A549 (cell line): ENCODE results near the gene IDH3G. TPM values are rescaled to one million over a fixed set of nuclear protein-coding genes. Genes with fewer than 3 reads are reported as not detected.

Experiments used
- ATAC-seq, 2 experiments: fragments of 200-7000 bp in 1 of 2; fragments of >200 bp in 1 of 2; cut with Nextera tagmentation in 1 of 2; cut with Tn5 transposase in 1 of 2; 3 replicates each; pipeline versions ENCODE4 v1.8.0 to v1.9.1; 2018 to 2020; ENCODE audit warnings: mild to moderate bottlenecking in 1 of 2, moderate library complexity in 1 of 2
- CTCF ChIA-PET: fragments of 300-600 bp; sonication (Branson Sonifier 250); formaldehyde crosslinking; extraction: SDS; loops from one replicate; lab custom pipeline; 2021; ENCODE audit warnings: antibody characterized with exemption, inconsistent platforms; lab: Yijun Ruan, JAX
- POLR2A ChIA-PET: fragments of 350-600 bp; formaldehyde crosslinking; extraction: SDS; loops from one replicate; lab custom pipeline; 2021; ENCODE audit warnings: antibody characterized with exemption, inconsistent platforms; lab: Yijun Ruan, JAX
- DNase-seq, 2 experiments: peaks; one replicate each; pipeline versions ENCODE4 v3.0.0 to v3.0.0-alpha.2; 2011 to 2016; ENCODE audit warnings: low read depth in 1 of 2, low spot score in 1 of 2
- FAIRE-seq: peaks from 2 replicates; lab custom pipeline; 2011; peaks lifted over from hg19 to GRCh38; lab: Jason Lieb, UNC
- H3K27ac ChIP-seq, 2 experiments: fragments of >200 bp; sonication (Bioruptor Twin); formaldehyde crosslinking; 3 replicates each; pipeline ENCODE4 v1.5.1; 2016 to 2017
- H3K4me1 ChIP-seq: fragments of >200 bp; sonication (Bioruptor Twin); formaldehyde crosslinking; 3 replicates; pipeline ENCODE4 v1.6.1; 2016
- H3K4me2 ChIP-seq: fragments of >200 bp; sonication (Bioruptor Twin); formaldehyde crosslinking; 3 replicates; pipeline ENCODE4 v1.6.1; 2016
- H3K4me3 ChIP-seq: fragments of >200 bp; sonication (Bioruptor Twin); formaldehyde crosslinking; 3 replicates; pipeline ENCODE4 v1.5.1; 2016
- H3K9me3 ChIP-seq: fragments of >200 bp; sonication (Bioruptor Twin); formaldehyde crosslinking; 3 replicates; pipeline ENCODE4 v1.6.1; 2016
- BCL3 ChIP-seq: fragments of >200 bp; sonication (Bioruptor Twin); formaldehyde crosslinking; IDR thresholded peaks from 3 replicates; pipeline ENCODE4 v1.6.1; 2016
- CTCF ChIP-seq: fragments of >200 bp; sonication (Bioruptor Twin); formaldehyde crosslinking; IDR thresholded peaks from 3 replicates; pipeline ENCODE4 v1.5.1; 2016
- ELK1 ChIP-seq: fragments of 150-350 bp; IDR thresholded peaks from 2 replicates; pipeline ENCODE4 v1.6.1; 2014; ENCODE audit warnings: low read depth, mild to moderate bottlenecking, low read length
- FOSB ChIP-seq: fragments of 250-450 bp; sonication (Bioruptor Pico); IDR thresholded peaks from 2 replicates; pipeline ENCODE4 v1.5.0; 2020; ENCODE audit warnings: mild to moderate bottlenecking, moderate library complexity
- GATA3 ChIP-seq: IDR thresholded peaks from 2 replicates; pipeline ENCODE4 v1.6.1; 2012; ENCODE audit warnings: borderline replicate concordance
- HEYL ChIP-seq: fragments of 250-450 bp; sonication (Bioruptor Pico); IDR thresholded peaks from 2 replicates; pipeline ENCODE4 v1.8.0; 2021; ENCODE audit warnings: mild to moderate bottlenecking, moderate library complexity
- HMGXB4 ChIP-seq: fragments of 250-450 bp; sonication (Bioruptor Pico); IDR thresholded peaks from 2 replicates; pipeline ENCODE4 v1.5.0; 2021; ENCODE audit warnings: mild to moderate bottlenecking, moderate library complexity, borderline replicate concordance
- JUN ChIP-seq, 2 experiments: fragments of >200 bp; sonication (Bioruptor Twin); formaldehyde crosslinking; IDR thresholded peaks; 2 replicates in 1 of 2; 3 replicates in 1 of 2; pipeline ENCODE4 v1.6.1; 2016 to 2017
- KDM1A ChIP-seq: fragments of 200-600 bp; sonication (generic); IDR thresholded peaks from 2 replicates; pipeline ENCODE4 v1.6.1; 2016; ENCODE audit warnings: low read depth, mild to moderate bottlenecking
- KDM5A ChIP-seq: fragments of 200-600 bp; sonication (generic); IDR thresholded peaks from 2 replicates; pipeline ENCODE4 v1.6.1; 2016; ENCODE audit warnings: antibody characterized with exemption, mild to moderate bottlenecking
- MAFK ChIP-seq: fragments of 450-650 bp; IDR thresholded peaks from 2 replicates; pipeline ENCODE4 v1.6.1; 2014; ENCODE audit not compliant: partially characterized antibody
- MAZ ChIP-seq: fragments of 150-350 bp; IDR thresholded peaks from 2 replicates; pipeline ENCODE4 v1.6.1; 2014; ENCODE audit warnings: antibody characterized with exemption, low read depth, low read length, borderline replicate concordance
- MYC ChIP-seq: IDR thresholded peaks from 2 replicates; pipeline ENCODE4 v1.6.1; 2012; ENCODE audit warnings: mild to moderate bottlenecking, inconsistent platforms, low read length, improper control_type of control experiment, borderline replicate concordance
- NR3C1 ChIP-seq: fragments of >200 bp; sonication (Bioruptor Twin); formaldehyde crosslinking; IDR thresholded peaks from 3 replicates; pipeline ENCODE4 v1.6.1; 2017
- PHF8 ChIP-seq: fragments of 200-600 bp; sonication (generic); IDR thresholded peaks from 2 replicates; pipeline ENCODE4 v1.6.1; 2016; ENCODE audit warnings: low read depth, mild to moderate bottlenecking, antibody characterized with exemption, moderate library complexity, borderline replicate concordance
- RAD21 ChIP-seq, 2 experiments: fragments of >200 bp in 1 of 2; sonication (Bioruptor Twin) in 1 of 2; formaldehyde crosslinking in 1 of 2; IDR thresholded peaks in 1 of 2; conservative IDR thresholded peaks in 1 of 2; 2 replicates in 1 of 2; 3 replicates in 1 of 2; pipeline ENCODE4 v1.6.1; 2012 to 2018; ENCODE audit warnings: inconsistent platforms in 1 of 2
- RFX5 ChIP-seq: fragments of 450-650 bp; IDR thresholded peaks from 2 replicates; pipeline ENCODE4 v1.7.1; 2014; ENCODE audit warnings: antibody characterized with exemption, mild to moderate bottlenecking, moderate library complexity
- SMC3 ChIP-seq: fragments of >200 bp; sonication (Bioruptor Twin); formaldehyde crosslinking; IDR thresholded peaks from 3 replicates; pipeline ENCODE4 v1.6.1; 2018; ENCODE audit warnings: inconsistent platforms
- SREBF2 ChIP-seq: fragments of 450-650 bp; IDR thresholded peaks from 2 replicates; pipeline ENCODE4 v1.6.1; 2014; ENCODE audit warnings: mild to moderate bottlenecking, moderate library complexity
- TFCP2L1 ChIP-seq: fragments of 250-450 bp; sonication (Bioruptor Pico); IDR thresholded peaks from 2 replicates; pipeline ENCODE4 v1.5.0; 2021; ENCODE audit warnings: mild to moderate bottlenecking
- USF2 ChIP-seq: fragments of 450-650 bp; IDR thresholded peaks from 2 replicates; pipeline ENCODE4 v1.6.1; 2014; ENCODE audit warnings: antibody characterized with exemption
- ZFP36 ChIP-seq: fragments of 450-650 bp; IDR thresholded peaks from 2 replicates; pipeline ENCODE4 v1.6.1; 2014; ENCODE audit warnings: borderline replicate concordance; ENCODE audit not compliant: partially characterized antibody
- ZSCAN20 ChIP-seq: fragments of 250-450 bp; sonication (Bioruptor Pico); IDR thresholded peaks from 2 replicates; pipeline ENCODE4 v1.8.0; 2022; ENCODE audit warnings: mild to moderate bottlenecking, moderate library complexity
- WGBS: methylation state at CpG from one replicate; pipeline ENCODE4 v1.1.6; 2017; ENCODE audit errors: missing lambda C conversion rate; 5-methylcytosine and 5-hydroxymethylcytosine counted together
- polyA plus RNA-seq, 4 experiments: library from polyadenylated mRNA; depleted of rRNA in 3 of 4; stranded (reverse); fragments of >200 nt; fragmentation: RNase III in 1 of 4; extraction: RNeasy Plus Mini Kit Qiagen cat#74134 plus additional on column Dnase treatment in 1 of 4; gene quantifications; 2 replicates in 3 of 4; 3 replicates in 1 of 4; pipeline ENCODE4 v1.2.3, GENCODE V29; 2011 to 2017
- TF ChIP-seq, protein P1 (sequence below): fragments of >200 bp; sonication (Bioruptor Twin); formaldehyde crosslinking; IDR thresholded peaks from 2 replicates; pipeline ENCODE4 v1.6.1; 2016
- TF ChIP-seq, protein P2 (sequence below): IDR thresholded peaks from 2 replicates; pipeline ENCODE4 v1.6.1; 2012
- TF ChIP-seq, protein P3 (sequence below): IDR thresholded peaks from 2 replicates; pipeline ENCODE4 v1.6.1; 2012
- TF ChIP-seq, protein P4 (sequence below): IDR thresholded peaks from 2 replicates; pipeline ENCODE4 v1.6.1; 2012; ENCODE audit warnings: low read depth, borderline replicate concordance

The IDH3G gene
- polyA plus RNA-seq, 2 of the 4 experiments (the other 2 are of a cell fraction) = 45.6 to 58.5 TPM

DNA sequence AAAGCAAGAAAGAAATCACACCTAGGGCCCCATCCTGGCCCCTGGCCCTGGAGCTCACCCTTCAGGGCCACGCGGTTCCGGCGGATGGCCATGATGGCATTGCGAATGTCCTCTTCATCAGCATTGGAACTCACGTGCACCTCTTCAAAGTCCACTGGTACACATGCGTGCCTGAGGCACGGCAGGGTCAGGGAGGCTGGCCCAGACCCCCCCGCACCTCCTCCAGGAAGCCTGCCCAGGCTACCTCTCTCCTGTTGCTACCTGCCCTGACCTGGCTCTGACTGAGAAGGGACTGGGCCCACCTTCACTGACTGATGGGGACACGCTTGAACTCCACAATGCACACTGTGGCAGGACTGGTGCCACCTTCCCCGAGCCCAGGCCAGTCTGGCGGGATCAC is 4.5 kb downstream of the IDH3G start:
- peaks cover 6% of the 10 kb centered on the region; the same call in 2 of the 3 replicates for H3K4me1 ChIP-seq
- ChIA-PET POLR2A (no interaction called here), CTCF (interaction anchor here (1.2 to 1.7 kb wide), 2 partner anchors 12 to 158 kb away, joined by 3 to 4 read pairs; no protein-coding TSS in a partner anchor)
- ATAC-seq (no peak), FAIRE-seq (no peak)
- H3K9me3 ChIP-seq = no peaks in the 10 kb centered on the region
- 92% methylated on average over 10 of the region's 12 CpGs for WGBS
- H3K4me2 ChIP-seq = no peak overlapping the region
- no peak overlapping the region for H3K27ac ChIP-seq
- no peak for TF ChIP-seq RFX5
- TF ChIP-seq, protein P1, sequence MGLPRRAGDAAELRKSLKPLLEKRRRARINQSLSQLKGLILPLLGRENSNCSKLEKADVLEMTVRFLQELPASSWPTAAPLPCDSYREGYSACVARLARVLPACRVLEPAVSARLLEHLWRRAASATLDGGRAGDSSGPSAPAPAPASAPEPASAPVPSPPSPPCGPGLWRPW = no peak
- TF ChIP-seq, protein P2, sequence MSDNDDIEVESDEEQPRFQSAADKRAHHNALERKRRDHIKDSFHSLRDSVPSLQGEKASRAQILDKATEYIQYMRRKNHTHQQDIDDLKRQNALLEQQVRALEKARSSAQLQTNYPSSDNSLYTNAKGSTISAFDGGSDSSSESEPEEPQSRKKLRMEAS = no peak
- TF ChIP-seq MYC = no peak
- TF ChIP-seq CTCF = no peak
- no peak for TF ChIP-seq HMGXB4 (CRISPR knock-in tag)
- TF ChIP-seq TFCP2L1 (CRISPR knock-in tag) = no peak
- TF ChIP-seq KDM1A = no peak
- no peak for TF ChIP-seq MAFK
- TF ChIP-seq ZSCAN20 = no peak
- TF ChIP-seq HEYL (CRISPR knock-in tag) = no peak
- no peak for TF ChIP-seq FOSB
- TF ChIP-seq, protein P3, sequence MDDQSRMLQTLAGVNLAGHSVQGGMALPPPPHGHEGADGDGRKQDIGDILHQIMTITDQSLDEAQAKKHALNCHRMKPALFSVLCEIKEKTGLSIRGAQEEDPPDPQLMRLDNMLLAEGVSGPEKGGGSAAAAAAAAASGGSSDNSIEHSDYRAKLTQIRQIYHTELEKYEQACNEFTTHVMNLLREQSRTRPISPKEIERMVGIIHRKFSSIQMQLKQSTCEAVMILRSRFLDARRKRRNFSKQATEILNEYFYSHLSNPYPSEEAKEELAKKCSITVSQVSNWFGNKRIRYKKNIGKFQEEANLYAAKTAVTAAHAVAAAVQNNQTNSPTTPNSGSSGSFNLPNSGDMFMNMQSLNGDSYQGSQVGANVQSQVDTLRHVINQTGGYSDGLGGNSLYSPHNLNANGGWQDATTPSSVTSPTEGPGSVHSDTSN = no peak
- TF ChIP-seq JUN (IDR thresholded peaks at IDR 0.05) = no peak
- TF ChIP-seq, all 56 proteins: peak for 0
- no peak for DNase-seq
- no peak overlapping the region for H3K4me3 ChIP-seq

GRCh38 chrX:153786669-153787068 is 7.5 kb downstream of the IDH3G start:
- TF ChIP-seq TFCP2L1 (CRISPR knock-in tag) (no peak), SREBF2 (no peak), USF2 (no peak), KDM1A (no peak), RAD21 (conservative IDR thresholded peaks at IDR 0.05 in 1 of 2, IDR thresholded peaks at IDR 0.05 in 1 of 2) (no peak), BCL3 (no peak), SMC3 (no peak), NR3C1 (no peak), KDM5A (no peak), ZFP36 (no peak), GATA3 (no peak), ELK1 (no peak), MYC (no peak), MAZ (no peak), PHF8 (no peak)
- TF ChIP-seq, protein P3 = no peak
- TF ChIP-seq, protein P4, sequence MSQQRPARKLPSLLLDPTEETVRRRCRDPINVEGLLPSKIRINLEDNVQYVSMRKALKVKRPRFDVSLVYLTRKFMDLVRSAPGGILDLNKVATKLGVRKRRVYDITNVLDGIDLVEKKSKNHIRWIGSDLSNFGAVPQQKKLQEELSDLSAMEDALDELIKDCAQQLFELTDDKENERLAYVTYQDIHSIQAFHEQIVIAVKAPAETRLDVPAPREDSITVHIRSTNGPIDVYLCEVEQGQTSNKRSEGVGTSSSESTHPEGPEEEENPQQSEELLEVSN = no peak
- DNase-seq (no peak), FAIRE-seq (no peak), ATAC-seq (no peak)
- Histone ChIP-seq H3K4me2 (no peak overlapping the region), H3K4me3 (no peak overlapping the region), H3K27ac (no peak overlapping the region), H3K4me1 (no peaks in the 10 kb centered on the region), H3K9me3 (no peaks in the 10 kb centered on the region)
- POLR2A ChIA-PET = no interaction called here
- CTCF ChIA-PET = interaction anchor here (1.2 to 2.0 kb wide), 3 partner anchors 9 to 23 kb away, joined by 3 to 5 read pairs (median 3); partner anchors contain the start of gene PLXNB3
- WGBS = 91% methylated on average over 13 of the region's 15 CpGs
